Right kidney (tissue), 1 donor: ENCODE measurements around the gene GSX2.
"Not testable (repeated sequence)": the region's sequence is repeated elsewhere in the genome, so short reads cannot be mapped to it uniquely, and the experiment has no call there.

ENCODE experiments used
- DNase-seq: peaks from one replicate; pipeline ENCODE4 v3.0.0-alpha.2; 2016

GSX2 gene

GRCh38 chr4:54104907-54105306 is 4.9 kb downstream of the GSX2 start:
- no peak for DNase-seq

- DNase-seq: peak; percentile 41
Observed at GRCh38 chr4:54107951-54108748, 8.2 kb downstream of the GSX2 start.

GRCh38 chr4:54109241-54110018 is 9.5 kb downstream of the GSX2 start:
- DNase-seq: peak; percentile 49

- no peak for DNase-seq
Observed at GRCh38 chr4:54110019-54110416, 10.1 kb downstream of the GSX2 start.

- DNase-seq: not testable (repeated sequence)
Observed at GRCh38 chr4:54113206-54113605, 13.2 kb downstream of the GSX2 start.

GRCh38 chr4:54116246-54116645 is 16.3 kb downstream of the GSX2 start:
- not testable (repeated sequence) for DNase-seq

GRCh38 chr4:54118850-54119589 is 19.1 kb downstream of the GSX2 start:
- DNase-seq: no peak

GRCh38 chr4:54120518-54120917 is 20.6 kb downstream of the GSX2 start:
- no peak for DNase-seq

- no peak for DNase-seq
Observed at GRCh38 chr4:54127660-54128059, 27.7 kb downstream of the GSX2 start.

- DNase-seq: not testable (repeated sequence)
Observed at GRCh38 chr4:54128694-54129093, 28.7 kb downstream of the GSX2 start.

- no peak for DNase-seq
Observed at GRCh38 chr4:54139332-54139731, 39.4 kb downstream of the GSX2 start.

- no peak for DNase-seq
Observed at GRCh38 chr4:54140287-54140686, 40.3 kb downstream of the GSX2 start.

GRCh38 chr4:54144199-54144598 is 44.2 kb downstream of the GSX2 start:
- no peak for DNase-seq

GRCh38 chr4:54144661-54145171 is 44.8 kb downstream of the GSX2 start:
- DNase-seq: no peak

- DNase-seq: no peak
Observed at GRCh38 chr4:54146139-54146538, 46.2 kb downstream of the GSX2 start.

GRCh38 chr4:54149323-54149722 is 49.4 kb downstream of the GSX2 start:
- DNase-seq: no peak
